ENCODE data around the gene LIPI. TPM values are rescaled to one million over a fixed set of nuclear protein-coding genes. Genes with fewer than 3 reads are reported as not detected.
"Not testable (repeated sequence)": the region's sequence is repeated elsewhere in the genome, so short reads cannot be mapped to it uniquely, and the experiment has no call there.

Gene LIPI
- total RNA-seq, 2 donors from 2014 or later, result not detected

DNA sequence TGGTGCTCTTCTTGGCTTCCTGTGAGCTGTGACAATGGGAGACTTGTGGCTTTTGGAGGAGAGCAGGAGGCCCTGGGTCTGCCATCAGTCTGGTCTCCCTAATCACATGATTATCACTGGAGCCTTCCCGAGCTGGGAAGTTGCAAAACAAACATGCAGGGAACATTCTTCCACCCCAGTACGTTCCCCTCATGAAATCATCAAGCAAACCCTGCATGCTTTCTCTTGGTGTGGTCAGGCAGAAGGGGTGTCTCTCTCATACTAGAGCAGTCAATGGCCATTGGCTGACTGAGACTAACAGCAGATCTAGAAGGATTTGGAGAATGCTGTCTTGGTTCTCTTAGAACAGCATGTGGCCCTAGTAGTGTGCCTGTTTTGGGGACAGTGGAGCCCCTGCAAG, 111.2 kb downstream of the LIPI start:
- no peak for ATAC-seq
- Mint-ChIP-seq H3K27ac (no peak overlapping the region), H3K36me3 (ENCODE audit: low read depth) (peaks cover 2% of the 10 kb centered on the region)

DNA sequence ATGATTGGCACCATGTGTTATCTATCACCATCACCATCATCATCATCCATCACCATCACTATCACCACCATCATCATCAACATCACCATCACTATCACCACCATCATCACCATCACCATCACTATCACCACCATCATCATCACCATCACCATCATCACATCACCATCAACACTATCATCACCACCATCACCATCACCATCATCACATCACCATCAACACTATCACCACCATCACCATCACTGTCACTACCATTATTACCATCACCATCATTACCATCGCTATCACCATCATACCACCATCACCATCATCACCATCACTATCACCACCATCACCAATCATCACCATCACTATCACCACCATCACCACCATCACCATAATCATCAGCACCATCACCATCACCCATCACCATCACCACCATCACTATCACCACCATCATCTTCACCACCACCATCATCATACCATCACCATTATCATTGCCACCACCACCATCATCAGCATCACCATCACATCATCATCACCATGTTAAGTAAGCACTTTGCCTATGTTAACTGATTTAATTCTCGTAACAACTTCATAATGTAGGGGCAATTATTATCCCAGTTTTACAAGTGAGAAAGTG, 112.8 kb downstream of the LIPI start:
- no peaks in the 10 kb centered on the region for H3K27me3 Mint-ChIP-seq
- ATAC-seq (no peak), DNase-seq (no peak)
- H3K4me1 Mint-ChIP-seq, result no peaks in the 10 kb centered on the region
- no peaks in the 10 kb centered on the region for H3K9me3 ChIP-seq (ENCODE audit: control insufficient read depth, low read length, poor library complexity, severe bottlenecking)
- no peak overlapping the region for H3K27ac Mint-ChIP-seq
- H3K4me3 Mint-ChIP-seq, result no peak overlapping the region
- peaks cover 2% of the 10 kb centered on the region for H3K36me3 Mint-ChIP-seq (ENCODE audit: low read depth)

More for the DNA sequence above, 111.2 kb downstream of the LIPI start:
- H3K9me3 ChIP-seq (ENCODE audit: control insufficient read depth, low read length, poor library complexity, severe bottlenecking), result no peaks in the 10 kb centered on the region
- no peak overlapping the region for H3K4me3 Mint-ChIP-seq
- DNase-seq, result no peak
- H3K4me1 Mint-ChIP-seq, result no peaks in the 10 kb centered on the region
- H3K27me3 Mint-ChIP-seq, result no peaks in the 10 kb centered on the region

DNA sequence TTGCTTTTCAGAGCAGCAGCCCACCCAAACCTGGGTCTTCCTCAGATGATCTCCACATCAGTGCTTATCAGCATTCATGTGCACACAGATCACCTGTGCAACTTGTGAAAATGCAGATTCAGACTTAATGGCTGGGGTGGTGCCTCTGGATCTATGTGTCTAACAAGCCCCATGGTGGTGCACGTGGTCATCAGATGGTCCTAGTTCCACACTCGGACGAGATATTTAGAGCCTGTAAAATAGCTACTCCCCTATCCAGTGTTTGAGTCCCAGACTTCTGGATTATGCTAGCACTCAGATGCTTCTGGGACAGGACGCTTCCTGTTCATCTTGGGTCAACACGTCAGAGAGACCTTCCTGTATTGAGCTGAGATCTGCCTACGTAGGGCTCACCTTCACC, 114.2 kb downstream of the LIPI start:
- no peaks in the 10 kb centered on the region for H3K9me3 ChIP-seq (ENCODE audit: control insufficient read depth, low read length, poor library complexity, severe bottlenecking)
- ATAC-seq, result no peak
- H3K27ac Mint-ChIP-seq, result no peak overlapping the region
- no peak overlapping the region for H3K4me3 Mint-ChIP-seq
- H3K36me3 Mint-ChIP-seq (ENCODE audit: low read depth), result peaks cover 2% of the 10 kb centered on the region
- no peaks in the 10 kb centered on the region for H3K27me3 Mint-ChIP-seq
- H3K4me1 Mint-ChIP-seq, result no peaks in the 10 kb centered on the region
- DNase-seq, result no peak

DNA sequence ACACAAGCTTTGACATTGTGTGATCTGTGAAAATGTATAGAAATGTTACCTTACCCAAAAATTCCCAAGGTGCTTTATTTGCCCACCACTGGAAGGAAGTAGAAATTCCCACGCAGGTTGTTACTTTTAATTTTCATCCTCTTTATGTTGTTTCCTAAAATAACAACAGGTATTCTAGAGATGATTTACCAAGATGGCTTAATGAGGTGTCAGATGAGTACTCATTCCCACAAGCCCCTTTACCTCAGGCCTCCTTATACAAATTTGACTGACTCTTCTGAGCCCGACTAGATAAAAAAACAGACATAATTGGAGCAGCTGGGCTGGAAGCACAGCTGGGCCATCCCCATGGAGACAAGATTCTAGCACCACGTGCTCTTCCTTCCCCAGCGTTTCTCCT, 114.6 kb downstream of the LIPI start:
- Mint-ChIP-seq H3K36me3 (ENCODE audit: low read depth) (peaks cover 2% of the 10 kb centered on the region), H3K27ac (no peak overlapping the region), H3K4me1 (no peaks in the 10 kb centered on the region), H3K4me3 (no peak overlapping the region), H3K27me3 (no peaks in the 10 kb centered on the region)
- ATAC-seq, result no peak
- H3K9me3 ChIP-seq (ENCODE audit: control insufficient read depth, low read length, poor library complexity, severe bottlenecking), result no peaks in the 10 kb centered on the region
- no peak for DNase-seq

DNA sequence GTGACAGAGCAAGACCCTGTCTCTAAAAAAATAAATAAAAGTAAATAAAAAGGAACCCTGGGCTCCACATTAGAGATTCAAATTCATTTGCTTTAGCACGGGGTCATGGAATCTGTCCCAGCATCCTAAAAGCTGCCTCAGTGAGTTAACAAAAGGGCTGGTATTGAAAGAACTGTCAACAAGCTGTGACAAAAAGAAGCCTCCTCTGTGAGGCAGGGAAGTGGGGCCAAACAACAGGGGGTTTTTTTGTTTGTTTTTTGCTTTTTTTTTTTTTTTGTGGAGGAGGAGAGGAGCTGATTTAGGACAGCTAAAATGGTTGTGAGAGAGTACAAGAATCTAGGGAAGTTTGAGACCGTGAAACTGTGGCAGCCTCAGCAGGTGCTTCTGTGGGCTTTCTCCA, 115.7 kb downstream of the LIPI start:
- DNase-seq, result no peak
- Mint-ChIP-seq H3K27me3 (no peaks in the 10 kb centered on the region), H3K27ac (no peak overlapping the region), H3K4me3 (no peak overlapping the region), H3K36me3 (ENCODE audit: low read depth) (peaks cover 2% of the 10 kb centered on the region), H3K4me1 (no peaks in the 10 kb centered on the region)
- no peaks in the 10 kb centered on the region for H3K9me3 ChIP-seq (ENCODE audit: control insufficient read depth, low read length, poor library complexity, severe bottlenecking)
- ATAC-seq, result no peak

DNA sequence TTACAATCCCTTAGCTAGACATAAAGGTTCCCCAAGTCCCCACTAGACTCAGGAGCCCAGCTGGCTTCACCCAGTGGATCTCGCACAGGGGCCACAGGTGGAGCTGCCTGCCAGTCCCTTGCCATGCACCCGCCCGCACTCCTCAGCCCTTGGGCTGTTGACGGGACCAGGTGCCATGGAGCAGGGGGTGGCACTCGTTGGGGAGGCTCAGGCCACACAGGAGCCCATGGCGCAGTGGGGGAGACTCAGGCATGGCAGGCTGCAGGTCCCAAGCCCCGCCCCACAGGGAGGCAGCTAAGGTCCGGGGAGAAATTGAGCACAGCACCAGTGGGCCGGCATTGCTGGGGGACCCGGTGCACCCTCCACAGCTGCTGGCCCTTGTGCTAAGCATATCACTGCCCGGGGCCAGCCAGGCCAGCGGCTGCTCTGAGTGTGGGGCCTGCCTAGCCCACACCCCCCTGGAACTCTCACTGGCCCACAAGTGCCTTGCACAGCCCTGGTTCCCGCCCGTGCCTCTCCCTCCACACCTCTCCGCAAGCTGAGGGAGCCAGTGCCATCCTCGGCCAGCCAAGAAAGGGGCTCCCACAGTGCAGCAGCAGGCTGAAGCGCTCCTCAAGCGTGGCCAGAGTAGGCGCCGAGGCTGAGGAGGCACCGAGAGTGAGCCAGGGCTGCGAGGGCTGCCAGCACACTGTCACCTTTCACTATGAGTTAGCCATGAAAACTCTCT, 117.8 kb downstream of the LIPI start:
- H3K4me1 Mint-ChIP-seq, result no peaks in the 10 kb centered on the region
- no peak overlapping the region for H3K4me3 Mint-ChIP-seq
- H3K9me3 ChIP-seq (ENCODE audit: control insufficient read depth, low read length, poor library complexity, severe bottlenecking), result no peaks in the 10 kb centered on the region
- peaks cover 2% of the 10 kb centered on the region for H3K36me3 Mint-ChIP-seq (ENCODE audit: low read depth)
- H3K27me3 Mint-ChIP-seq, result no peaks in the 10 kb centered on the region
- ATAC-seq (no peak), DNase-seq (no peak)
- H3K27ac Mint-ChIP-seq, result no peak overlapping the region

DNA sequence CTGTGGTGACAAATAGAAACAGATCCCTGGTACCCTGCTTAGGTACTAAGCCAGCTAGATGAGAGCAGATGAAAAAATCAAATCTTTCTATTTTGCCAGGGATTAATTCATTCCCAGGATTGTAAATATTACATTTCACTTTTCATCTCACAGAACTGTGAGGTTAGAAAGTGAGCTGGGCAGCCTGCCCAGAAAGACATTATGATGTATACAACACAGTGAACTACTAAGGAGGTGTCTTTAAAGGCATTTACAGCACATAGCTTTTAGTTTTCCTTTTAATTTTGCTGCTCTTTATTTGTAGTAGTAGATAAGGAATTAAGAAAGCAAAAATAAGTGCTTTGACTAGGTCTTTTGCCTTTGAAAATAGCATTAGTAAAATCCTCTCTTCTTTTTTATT, 120.6 kb downstream of the LIPI start:
- not testable (repeated sequence) for ATAC-seq; H3K36me3 Mint-ChIP-seq (ENCODE audit: low read depth); H3K4me1 Mint-ChIP-seq; H3K27me3 Mint-ChIP-seq; H3K9me3 ChIP-seq (ENCODE audit: control insufficient read depth, low read length, poor library complexity, severe bottlenecking); DNase-seq; H3K4me3 Mint-ChIP-seq; H3K27ac Mint-ChIP-seq

DNA sequence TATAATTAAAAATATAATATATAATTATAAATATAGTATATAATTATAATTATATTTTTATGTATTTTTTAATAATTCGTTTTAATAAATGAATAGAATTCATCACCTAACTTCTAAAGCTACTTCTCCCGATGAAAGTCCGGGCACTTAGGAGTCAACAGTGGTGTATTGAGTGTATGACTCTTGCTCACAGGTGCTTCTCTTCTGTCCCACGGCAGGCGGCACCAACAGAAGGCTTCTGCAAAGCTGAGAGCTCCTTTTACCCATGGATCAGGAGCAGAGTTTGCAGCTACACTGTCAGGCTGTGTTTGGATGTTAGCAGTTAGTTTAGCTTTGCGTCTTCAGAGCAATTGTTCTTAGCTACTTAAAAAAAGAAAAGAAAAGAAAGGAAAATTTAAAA, 122.4 kb downstream of the LIPI start:
- DNase-seq (no peak), ATAC-seq (no peak)
- no peaks in the 10 kb centered on the region for H3K9me3 ChIP-seq (ENCODE audit: control insufficient read depth, low read length, poor library complexity, severe bottlenecking)
- H3K27me3 Mint-ChIP-seq, result no peaks in the 10 kb centered on the region
- H3K36me3 Mint-ChIP-seq (ENCODE audit: low read depth), result peaks cover 2% of the 10 kb centered on the region
- no peaks in the 10 kb centered on the region for H3K4me1 Mint-ChIP-seq
- H3K4me3 Mint-ChIP-seq, result no peak overlapping the region
- no peak overlapping the region for H3K27ac Mint-ChIP-seq

DNA sequence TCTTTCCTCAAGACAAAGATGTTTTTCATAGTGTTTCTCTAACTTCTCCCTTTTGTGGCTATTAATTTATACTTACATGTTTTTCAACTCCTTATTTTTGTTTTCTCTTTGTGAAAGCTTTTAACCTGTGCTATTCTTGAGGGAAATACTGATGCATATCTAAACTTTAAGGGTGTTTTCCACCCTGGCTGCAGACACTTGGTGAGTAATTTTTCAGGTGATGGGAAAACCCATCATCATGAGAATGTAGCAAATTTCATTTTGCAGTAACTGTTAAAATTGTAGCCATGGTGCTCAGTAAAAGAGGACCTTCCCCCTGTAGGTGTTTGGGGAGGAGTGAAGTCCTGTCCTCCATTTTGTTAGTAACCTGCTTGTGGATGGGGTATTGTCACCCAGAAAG, 124.2 kb downstream of the LIPI start:
- H3K9me3 ChIP-seq (ENCODE audit: control insufficient read depth, low read length, poor library complexity, severe bottlenecking), result no peaks in the 10 kb centered on the region
- no peaks in the 10 kb centered on the region for H3K27me3 Mint-ChIP-seq
- ATAC-seq, result no peak
- no peak for DNase-seq
- H3K4me3 Mint-ChIP-seq, result no peak overlapping the region
- peaks cover 2% of the 10 kb centered on the region for H3K36me3 Mint-ChIP-seq (ENCODE audit: low read depth)
- H3K4me1 Mint-ChIP-seq, result no peaks in the 10 kb centered on the region
- no peak overlapping the region for H3K27ac Mint-ChIP-seq

DNA sequence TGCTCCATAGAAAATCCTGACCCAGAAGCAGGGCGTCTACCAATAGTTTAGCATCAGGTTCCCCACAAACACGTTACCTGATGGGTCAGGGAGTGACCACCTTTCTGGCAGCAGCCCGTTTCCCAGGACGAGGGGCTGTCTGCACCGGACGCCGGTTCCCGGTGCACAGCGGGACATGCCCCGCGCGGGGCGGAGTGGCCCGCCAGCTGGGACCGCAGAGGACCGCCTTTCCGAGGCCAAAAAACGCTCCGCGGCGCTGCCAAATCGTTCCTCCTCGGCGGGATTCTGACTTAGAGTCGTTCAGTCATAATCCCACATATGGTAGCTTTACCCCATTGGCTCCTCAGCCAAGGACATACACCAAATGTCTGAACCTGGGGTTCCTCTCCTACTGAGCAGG, 126.1 kb downstream of the LIPI start:
- Mint-ChIP-seq H3K36me3 (ENCODE audit: low read depth) (peaks cover 2% of the 10 kb centered on the region), H3K27me3 (no peaks in the 10 kb centered on the region), H3K27ac (no peak overlapping the region), H3K4me3 (no peak overlapping the region), H3K4me1 (no peaks in the 10 kb centered on the region)
- ATAC-seq (no peak), DNase-seq (no peak)
- no peaks in the 10 kb centered on the region for H3K9me3 ChIP-seq (ENCODE audit: control insufficient read depth, low read length, poor library complexity, severe bottlenecking)

DNA sequence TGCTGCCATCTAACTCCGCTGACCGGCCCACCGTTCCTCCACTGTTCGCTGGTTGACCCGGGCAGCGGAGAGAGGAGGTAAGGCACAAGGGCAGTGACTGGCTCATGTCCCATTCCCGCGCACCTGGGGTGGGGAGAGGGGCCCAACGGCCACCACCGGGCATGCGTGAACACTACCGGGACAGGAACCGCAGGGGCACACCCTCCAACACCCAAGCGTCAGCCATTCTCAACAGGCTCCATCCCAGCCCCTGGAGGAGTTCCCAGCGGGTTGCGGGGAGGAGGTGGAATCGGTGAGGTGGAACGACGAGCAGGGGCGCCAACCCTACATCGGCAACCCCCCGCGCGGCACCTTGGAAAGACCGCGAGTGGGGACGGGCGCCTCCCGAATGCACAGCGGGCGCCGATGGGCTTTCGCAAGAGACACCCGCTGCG, 126.7 kb downstream of the LIPI start:
- H3K27me3 Mint-ChIP-seq, result no peaks in the 10 kb centered on the region
- H3K4me1 Mint-ChIP-seq, result no peaks in the 10 kb centered on the region
- H3K36me3 Mint-ChIP-seq (ENCODE audit: low read depth), result peaks cover 2% of the 10 kb centered on the region
- no peak overlapping the region for H3K4me3 Mint-ChIP-seq
- no peaks in the 10 kb centered on the region for H3K9me3 ChIP-seq (ENCODE audit: control insufficient read depth, low read length, poor library complexity, severe bottlenecking)
- no peak overlapping the region for H3K27ac Mint-ChIP-seq
- DNase-seq (no peak), ATAC-seq (no peak)

DNA sequence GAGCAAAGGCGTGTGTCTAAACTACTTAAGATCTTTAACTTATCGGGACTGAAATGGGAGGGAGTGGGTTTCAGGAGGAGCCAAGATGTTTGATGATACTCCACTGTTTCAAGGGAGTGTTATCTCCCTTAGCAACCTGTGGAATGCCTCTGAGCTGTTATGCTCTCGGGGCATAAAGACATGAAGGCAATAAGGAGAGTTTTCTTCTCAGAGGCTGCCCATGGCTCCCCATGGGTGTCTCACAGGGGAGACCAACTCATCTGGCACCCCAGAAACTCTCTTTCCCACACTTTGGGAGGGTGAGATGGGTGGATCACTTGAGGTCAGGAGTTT, 130.0 kb downstream of the LIPI start:
- Mint-ChIP-seq H3K4me1 (no peaks in the 10 kb centered on the region), H3K36me3 (ENCODE audit: low read depth) (peaks cover 2% of the 10 kb centered on the region), H3K27me3 (no peaks in the 10 kb centered on the region), H3K27ac (no peak overlapping the region), H3K4me3 (no peak overlapping the region)
- DNase-seq (no peak), ATAC-seq (no peak)
- H3K9me3 ChIP-seq (ENCODE audit: control insufficient read depth, low read length, poor library complexity, severe bottlenecking), result no peaks in the 10 kb centered on the region

DNA sequence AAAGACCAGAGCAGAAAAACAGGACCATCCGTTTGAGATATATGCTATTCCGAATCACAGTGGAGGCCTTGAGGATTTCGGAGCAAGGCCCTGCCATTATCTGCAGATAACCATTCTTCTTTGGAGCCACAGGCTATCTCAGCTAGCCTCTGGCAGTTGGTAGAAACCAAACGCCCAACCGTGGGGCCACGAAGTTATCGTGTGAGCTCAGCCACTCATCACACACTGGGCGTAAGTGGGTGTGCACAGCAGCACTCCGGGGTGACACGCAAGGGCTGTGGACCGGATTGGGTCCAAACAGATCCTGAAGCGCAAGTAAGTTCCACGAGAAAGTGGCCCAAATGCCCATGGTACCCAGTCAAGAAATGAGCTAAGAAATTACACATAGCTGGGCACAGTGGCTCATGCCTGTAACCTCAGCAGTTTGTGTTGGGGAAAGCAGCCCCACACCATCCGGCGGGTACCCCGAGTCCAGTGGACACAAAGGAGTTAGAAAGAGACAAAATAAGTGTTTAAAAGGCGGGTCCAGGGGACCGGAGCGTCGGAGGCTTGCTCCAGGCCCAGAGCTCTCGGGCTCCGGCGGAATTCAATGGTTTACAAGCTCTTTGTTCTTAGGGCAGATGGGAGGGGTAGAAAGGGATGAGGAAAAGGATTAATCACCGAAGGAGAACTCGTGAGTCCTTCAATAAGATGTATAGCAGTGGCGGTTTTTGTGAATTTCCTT, 130.6 kb downstream of the LIPI start:
- ATAC-seq, result no peak
- Mint-ChIP-seq H3K27ac (no peak overlapping the region), H3K4me1 (no peaks in the 10 kb centered on the region), H3K27me3 (no peaks in the 10 kb centered on the region), H3K36me3 (ENCODE audit: low read depth) (peaks cover 2% of the 10 kb centered on the region), H3K4me3 (no peak overlapping the region)
- DNase-seq, result no peak
- no peaks in the 10 kb centered on the region for H3K9me3 ChIP-seq (ENCODE audit: control insufficient read depth, low read length, poor library complexity, severe bottlenecking)
